Measurements from ENCODE around the gene CPS1.

CPS1 gene

DNA sequence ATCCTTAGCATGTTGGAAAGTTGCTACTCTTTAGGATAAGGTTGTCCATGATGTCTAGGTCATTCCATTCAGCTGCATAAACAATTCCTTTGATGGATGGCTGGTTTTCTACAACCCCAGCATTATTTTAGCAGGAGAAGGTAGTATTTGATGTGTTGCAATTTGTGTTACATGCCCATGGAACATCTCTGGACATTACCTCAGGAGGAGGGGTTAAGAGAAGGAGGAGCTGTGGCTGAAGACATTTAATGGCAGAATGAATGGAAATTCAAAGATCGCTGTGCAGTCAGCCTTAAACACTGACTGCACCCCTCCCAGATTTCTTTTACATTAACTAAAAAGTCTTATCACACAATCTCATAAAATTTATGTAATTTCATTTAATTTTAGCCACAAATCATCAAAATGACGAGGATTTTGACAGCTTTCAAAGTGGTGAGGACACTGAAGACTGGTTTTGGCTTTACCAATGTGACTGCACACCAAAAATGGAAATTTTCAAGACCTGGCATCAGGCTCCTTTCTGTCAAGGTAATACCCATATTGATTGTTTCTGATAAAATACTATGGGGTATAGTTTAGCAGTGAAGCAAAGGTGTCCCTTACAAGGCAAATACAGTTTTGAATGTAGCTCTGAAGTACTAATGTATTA, at the start of gene CPS1:
CPS1 (plus strand) TSS at position 271 of the 652 bp plus-strand sequence; CDS start at position 406, 135 bp downstream.
- no peak for DNase-seq

DNA sequence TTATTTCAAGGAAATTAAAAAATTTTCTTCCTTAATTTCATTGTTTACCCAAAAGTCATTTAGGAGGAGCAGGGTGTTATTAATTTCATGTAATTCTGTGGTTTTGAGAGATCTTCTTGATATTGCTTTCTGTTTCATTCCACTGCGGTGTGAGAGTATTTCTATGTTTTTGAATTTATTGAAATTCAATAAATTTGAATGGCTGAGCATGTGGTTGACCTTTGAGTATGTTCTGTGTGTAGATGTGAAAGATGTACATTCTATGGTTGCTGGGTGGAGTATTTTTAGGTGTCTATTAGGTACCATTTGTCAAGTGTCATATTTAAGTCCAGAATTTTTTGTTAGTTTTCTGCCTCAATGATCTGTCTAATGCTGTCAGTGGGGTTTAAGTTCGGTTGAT, 40.5 kb upstream of the CPS1 start:
- no peak for DNase-seq

DNA sequence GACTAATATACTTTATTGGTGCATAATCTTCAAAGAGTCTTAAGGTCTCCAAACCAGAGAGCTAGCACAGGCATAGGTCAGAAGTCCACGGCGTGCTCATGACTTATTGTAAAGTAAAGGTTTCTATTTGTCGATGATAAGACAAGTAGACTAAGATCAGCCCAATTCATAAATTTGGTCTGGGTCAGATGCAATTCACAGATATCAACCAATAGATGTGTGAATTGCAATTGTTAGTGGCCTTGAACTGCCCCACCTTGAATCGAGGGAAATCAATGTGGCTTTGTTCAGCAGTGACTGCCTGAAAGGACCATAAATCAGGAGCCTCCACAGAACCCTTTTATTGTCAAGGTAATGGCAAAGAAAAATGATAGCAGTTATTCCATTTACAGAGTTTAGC, 39.1 kb upstream of the CPS1 start:
- DNase-seq, result no peak

DNA sequence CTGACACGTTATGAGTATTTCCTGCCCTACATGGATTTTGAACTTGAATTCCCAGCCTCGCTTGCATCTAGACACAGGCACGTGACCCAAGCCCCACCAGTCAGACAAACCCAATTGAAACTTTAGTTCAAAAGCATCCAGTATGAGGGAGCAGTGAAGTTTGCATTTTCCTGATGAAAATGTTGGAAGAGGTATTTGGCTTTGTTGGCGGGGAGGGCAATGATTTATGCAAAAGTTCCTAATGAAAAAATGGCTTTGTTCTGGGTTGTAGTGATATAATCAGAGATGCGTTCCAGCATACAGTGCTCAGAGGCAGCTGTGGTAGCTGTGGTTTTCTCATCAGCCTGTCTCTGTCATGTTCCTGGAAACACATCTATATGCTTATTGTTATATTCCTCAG, 36.8 kb upstream of the CPS1 start:
- DNase-seq, result no peak

DNA sequence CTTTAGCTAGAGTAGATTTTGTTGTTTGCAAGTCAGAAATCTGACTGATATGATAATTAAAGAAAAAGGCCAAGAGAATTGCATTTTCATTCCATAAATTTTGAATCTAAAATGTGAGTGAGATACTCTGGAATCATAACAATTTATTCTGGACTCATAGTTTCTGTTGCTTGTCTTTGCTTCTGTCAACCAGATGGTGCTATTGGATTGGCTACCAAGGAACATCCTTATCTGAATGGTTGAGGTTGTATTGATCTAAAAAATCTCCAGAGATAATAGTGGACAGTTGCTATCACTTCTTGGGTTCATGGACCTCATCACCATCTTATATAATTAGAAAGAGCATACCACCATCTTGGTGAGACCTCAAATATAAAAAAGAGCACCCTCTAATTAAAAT, 34.0 kb upstream of the CPS1 start:
- DNase-seq, result no peak

DNA sequence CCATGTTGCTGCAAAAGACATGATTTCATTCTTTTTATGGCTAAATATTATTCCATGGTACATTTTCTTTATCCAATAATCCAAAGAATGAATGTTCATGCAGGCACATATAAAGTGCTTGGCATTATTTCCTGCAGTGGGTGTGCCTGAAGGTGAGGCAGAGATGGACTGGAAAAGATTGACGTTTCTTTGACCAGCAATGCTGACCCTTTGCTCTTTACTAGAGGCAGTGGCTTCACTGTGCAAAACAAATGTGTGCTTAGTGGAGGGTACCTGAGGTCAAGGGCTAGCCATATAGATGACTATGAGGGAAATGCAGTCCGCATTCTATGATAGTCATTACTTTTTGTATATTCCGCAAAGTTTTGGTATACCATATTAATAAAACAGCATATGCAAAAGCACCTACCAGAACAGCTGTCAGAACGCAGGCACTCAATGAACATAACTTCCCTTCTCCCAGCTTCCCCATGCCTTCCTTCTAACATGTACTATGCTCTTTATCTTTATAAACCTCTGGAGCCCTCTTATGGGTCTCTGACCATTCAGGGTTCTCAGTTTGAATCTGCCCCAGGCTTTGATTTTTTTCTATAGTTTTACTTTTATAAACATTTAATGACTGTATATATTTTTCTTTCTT, 32.6 kb upstream of the CPS1 start:
- no peak for DNase-seq

DNA sequence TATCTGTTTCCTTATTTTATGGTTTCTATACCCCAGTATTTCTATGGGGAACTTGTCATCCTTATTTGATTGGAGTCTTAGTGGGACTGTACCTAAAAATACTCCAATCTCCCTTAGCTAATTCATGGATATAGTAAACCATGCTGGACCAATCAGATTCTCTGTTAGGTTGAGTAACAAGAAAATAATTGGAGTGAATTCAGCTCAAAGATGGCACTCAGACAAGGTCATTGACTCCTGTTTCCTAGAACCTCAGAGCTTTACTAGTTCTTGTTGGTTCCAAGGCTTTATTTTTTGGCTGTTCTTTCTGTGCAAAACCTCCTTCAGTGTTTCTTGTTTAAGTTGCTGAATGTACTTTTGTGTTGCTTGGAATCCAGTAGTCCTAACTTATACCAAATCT, 31.9 kb upstream of the CPS1 start:
- no peak for DNase-seq

DNA sequence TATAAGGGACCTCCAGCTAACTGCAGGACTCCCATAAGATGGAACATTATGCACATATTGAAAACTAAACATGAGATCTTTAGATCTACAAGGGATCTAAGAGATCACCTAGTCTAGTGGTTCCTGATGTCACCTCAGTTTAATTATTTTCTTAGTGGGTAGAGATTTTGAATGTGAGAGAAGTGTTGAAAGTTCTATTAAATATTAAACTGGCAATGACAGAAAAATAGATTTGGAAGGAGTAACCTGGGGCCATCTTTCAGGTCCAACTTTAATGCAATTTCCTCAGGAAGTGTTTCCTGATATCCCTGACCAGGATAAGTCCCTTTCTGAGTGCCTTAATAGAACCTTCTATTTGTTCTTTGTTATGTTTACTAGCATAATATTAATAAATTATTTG, 29.1 kb upstream of the CPS1 start:
- DNase-seq, result no peak

DNA sequence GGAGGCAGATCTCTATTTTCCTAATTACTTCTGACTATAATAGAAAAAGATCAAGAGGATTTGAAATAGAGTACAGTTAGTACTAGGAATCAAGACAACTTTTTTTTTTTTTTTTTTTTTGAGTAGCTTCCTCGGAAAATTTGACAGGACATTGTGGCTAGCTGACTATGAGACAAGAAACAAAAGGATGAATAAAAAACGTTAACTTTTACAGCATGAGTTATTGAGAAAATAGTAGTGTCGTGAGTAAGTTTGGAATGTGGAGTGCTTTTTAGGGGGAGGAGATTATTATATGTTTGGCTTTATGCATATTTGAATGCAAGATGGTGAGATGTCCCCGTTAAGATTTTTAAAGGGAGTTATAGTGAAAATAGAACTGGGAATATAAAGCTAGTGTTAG, 27.7 kb upstream of the CPS1 start:
- no peak for DNase-seq

DNA sequence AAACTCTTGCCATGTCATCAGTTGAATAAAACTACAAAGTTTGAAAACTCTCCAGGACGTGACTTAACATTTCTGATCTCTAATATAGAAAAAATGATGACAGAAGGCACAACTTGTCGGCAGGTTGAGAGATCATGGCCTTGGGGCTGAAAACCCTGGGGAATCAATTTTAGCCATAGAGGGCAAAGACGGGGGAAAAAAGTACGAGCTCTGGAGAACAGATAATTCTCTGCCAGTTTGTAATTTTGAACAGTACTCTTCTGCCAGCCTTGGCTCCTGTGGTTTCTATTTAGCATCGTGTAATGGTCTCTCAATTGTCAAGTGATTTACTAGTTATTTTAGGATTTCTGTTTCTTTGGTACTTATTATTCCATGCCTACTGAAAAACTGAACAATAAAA, 25.3 kb upstream of the CPS1 start:
- DNase-seq, result no peak

DNA sequence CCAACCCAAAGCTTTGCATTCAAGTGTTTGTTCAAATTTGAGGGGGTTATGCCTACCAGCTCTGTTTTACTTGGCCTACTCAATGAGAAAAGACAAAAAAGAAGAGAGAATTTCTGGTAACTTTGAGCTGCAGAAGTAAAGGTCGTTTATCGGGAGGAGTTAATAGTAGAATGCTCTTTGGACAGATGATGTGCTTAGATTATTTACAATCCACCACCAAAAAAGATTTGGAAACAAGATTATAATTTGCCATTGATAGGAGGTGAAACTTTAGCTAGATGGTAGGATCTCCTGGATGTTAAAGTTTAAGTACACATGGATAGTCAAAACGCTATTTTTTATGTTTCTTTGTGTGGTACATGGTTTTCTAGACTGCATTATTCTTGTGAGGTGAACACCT, 24.9 kb upstream of the CPS1 start:
- no peak for DNase-seq

DNA sequence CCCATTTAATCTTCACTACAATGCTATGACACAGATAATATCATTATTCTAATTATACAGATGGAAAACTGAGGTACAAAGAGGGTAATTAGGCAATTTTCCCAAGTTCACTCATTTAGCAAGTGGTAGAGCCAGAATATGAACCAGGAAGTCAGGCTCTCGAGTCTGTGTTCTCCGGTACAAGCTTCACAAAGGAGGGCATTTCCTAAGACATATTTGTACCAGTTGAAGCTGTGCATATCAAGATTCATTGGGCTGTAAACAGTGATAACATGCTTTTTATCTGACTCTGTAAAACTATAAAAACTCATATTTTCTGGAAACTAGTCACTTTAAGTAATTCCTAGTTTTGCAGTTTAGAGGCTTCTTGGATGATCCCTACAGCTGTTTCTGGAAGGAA, 23.0 kb upstream of the CPS1 start:
- DNase-seq, result no peak

DNA sequence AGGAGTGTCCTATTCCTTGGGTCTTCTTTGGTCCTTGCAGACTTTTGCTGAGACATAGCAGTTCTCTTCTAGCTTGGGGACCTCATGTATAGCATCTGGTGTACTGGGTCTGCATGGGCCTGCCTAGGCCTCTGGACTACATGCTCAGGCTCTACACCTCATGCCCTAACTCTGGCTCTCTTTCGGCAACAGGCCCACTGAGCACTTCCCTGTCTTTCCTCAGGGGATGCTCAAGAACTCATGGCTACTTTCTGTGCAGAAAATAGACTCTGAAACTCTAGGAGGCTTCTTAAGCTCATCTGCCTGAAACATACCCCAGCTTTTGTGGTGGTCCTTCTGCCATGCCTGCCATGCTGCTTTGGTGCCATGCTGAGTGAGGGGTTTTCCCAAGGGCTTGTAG, 21.5 kb upstream of the CPS1 start:
- no peak for DNase-seq

DNA sequence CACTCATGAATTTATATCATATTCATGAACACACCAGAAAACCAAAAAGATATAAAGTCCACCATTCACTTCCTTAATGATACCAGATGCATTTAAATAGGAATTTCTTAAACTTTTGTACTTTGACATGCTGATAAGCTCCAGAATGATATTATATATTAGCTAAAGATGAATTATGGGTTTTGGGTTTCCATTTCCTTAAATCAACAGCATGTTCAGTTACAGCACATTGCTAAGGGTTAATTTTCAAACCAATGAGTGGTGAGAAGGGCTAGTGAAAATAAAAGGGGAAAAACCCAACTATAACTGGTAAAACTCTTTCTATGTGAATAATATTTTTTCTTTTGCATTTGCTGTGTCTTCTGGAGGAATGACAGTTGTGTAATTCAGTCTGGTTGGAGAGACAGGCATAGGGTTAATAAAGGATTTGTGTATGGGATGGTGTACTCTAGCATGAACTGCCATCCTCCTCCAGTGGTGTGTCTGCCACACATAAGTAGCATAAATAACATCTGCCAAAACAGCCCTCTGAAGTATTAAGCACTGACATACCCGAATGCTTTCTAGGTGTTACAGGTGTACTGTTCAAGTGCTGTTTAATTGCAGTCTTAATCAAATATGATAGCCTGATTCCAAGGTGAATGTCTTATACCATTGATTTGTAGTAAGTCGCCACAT, 19.3 kb upstream of the CPS1 start:
- DNase-seq, result no peak

DNA sequence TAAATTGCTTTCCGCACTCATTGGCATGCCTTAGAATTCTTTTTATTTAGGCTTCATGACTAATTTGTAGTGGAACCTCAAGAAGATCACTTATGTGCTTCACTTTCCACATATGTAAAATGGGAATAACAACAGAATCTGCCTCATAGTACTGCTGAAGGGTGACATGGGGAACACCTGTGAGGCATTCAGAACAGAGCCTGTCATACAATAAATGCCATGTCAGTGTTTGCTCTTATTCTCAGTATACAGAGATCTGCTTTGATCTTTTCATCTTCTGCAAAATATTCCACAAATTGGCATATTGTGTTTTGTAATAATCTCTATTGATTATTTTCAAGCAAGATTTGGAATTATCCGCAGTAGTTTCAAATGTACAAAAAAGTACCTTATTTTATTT, 17.4 kb upstream of the CPS1 start:
- no peak for DNase-seq

DNA sequence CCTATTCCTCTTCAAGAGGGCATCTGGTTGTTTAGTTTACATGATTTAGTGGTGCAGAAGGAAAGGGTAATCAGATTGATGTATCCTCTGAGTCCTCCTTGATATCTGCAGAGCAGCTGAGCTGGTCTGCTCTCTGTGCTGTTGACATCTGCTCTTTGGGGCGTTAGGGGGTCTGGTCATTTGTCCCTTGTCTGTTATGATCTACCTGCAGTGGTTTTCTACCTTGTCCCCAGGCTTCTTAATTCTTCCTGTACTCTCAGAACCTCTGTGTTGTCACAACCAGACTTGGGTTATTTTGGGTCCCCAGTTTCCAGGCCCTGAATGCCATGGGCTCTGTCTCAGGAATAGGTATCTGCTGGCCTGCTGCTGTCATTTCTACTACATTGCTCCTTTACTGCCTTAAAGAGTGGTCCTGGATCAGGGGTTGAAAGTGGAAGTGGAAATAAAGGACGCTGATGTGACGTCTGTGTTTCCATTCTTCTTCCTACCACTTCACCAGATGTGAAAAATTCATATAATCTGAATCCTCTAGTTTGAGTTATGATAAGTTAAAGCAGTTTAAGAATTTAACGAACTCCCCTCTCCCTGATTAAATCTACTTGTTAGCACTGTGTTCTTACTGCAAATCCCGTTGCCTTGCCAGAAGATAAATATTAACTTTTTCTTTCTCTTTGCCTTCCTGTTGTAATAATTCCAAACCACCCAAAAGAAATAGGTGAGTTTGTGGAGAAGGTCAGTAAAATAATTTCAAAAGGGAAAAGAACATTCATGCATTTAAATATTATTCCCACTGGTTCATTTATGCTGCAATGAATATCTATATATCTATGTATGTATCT, 16.6 kb upstream of the CPS1 start:
- no peak for DNase-seq

DNA sequence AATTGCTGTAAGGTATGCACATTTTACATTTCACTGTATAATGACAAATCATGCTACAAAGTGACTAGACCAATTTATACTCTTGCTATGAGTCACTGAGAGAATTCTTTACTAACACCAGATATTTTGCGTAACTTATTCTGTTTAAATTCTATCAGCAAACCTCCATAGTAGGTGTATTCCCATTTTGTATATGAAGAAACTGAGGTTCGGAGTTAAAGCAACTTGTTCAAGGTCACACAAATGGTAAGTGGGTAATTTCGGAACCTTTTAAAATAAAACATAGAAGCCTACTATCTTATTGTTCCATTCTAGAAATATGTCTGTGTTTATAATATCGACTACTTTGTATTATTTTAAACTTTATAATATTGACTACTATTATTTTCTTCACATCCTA, 15.9 kb upstream of the CPS1 start:
- no peak for DNase-seq

DNA sequence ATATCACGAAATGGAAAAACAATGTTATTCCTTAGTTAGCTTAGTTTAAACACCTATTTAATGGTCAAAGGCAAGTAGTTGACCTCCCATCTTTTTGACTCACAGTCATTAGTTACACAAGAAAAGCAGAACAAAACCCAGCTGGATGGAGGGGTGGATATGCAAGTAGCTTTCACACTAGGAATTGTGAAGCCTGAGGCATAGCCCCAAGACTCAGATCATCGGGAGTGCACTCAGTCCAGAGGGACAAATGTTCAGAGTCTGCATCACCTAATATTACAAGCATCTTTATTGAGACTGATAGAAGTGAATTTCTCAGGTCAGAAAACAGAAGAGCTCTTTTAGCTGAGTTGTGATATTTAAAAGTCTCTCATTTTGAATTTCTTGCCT, 15.5 kb upstream of the CPS1 start:
- no peak for DNase-seq

DNA sequence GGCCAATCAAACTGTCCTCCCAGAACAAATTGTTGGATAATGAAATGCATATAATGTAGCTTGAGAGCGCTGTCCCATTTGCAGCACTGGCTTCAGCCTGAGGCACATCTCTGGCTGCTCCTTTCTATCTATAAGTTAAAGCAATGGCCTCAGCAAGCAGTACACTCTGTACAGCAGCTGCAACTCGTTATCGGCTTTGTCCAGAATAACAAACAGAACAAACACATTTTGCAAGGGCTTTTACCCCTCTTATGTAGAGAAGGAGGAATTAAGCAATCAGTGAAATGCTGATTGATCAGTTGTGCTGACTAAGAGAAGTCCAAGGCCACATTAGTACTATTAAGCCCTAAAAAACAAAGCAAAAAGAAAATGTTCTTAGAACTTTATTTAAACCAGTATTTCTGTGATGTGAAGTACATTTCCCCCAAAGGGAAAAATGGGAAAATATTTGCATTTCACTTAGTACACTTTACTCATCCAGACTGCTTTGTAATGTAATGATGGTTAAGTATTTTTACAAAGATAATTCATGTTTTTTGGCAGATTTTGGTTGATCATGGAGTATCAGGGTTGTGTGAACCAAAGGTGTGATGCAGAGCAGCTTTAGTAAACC, 15.0 kb upstream of the CPS1 start:
- DNase-seq, result peak; percentile 24

DNA sequence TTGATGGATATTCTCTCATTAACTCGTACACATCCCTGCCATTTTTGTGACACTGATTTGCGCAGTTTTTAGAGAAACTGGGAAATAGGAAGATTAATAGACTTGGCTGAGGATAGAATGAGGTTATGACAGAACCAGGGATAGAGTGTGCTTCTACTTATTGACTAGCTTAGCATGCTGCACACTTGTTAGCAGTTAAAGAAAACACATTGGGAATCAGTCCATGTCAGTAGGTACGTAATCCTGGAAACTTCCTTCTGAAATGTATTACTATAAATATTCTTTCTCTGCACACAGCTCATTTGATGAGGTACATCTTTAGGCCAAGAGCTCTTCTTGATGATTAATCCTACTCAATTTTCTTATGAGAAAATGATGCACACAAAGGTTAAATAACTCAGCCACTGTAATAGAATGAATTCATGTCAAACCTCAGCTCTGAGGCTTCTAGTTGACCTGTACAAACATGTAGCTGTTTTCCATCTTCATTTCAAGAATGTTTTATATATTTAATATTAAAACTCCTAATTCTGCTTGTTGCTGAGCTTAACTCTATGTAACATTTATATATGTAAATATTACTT, 12.3 kb upstream of the CPS1 start:
- DNase-seq, result no peak

DNA sequence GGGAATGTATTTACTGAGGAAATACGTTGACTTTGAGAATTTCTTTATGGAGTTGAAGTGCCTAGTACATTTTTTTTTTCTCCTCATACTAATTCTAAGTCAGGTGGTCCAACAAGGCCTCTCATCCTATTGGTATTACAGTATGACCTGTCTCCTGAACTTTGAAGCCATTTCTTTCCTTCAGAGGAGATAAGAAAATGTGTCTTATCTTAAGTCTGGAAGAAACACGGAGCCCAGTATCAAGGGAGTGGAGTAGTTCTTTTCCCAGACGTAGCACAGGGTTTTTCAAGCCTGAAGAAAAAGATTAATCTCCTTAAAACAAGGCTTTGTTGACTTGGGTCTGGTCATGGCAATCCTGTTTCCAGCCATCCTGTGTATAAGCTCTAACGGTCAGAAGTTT, 11.6 kb upstream of the CPS1 start:
- DNase-seq, result no peak

DNA sequence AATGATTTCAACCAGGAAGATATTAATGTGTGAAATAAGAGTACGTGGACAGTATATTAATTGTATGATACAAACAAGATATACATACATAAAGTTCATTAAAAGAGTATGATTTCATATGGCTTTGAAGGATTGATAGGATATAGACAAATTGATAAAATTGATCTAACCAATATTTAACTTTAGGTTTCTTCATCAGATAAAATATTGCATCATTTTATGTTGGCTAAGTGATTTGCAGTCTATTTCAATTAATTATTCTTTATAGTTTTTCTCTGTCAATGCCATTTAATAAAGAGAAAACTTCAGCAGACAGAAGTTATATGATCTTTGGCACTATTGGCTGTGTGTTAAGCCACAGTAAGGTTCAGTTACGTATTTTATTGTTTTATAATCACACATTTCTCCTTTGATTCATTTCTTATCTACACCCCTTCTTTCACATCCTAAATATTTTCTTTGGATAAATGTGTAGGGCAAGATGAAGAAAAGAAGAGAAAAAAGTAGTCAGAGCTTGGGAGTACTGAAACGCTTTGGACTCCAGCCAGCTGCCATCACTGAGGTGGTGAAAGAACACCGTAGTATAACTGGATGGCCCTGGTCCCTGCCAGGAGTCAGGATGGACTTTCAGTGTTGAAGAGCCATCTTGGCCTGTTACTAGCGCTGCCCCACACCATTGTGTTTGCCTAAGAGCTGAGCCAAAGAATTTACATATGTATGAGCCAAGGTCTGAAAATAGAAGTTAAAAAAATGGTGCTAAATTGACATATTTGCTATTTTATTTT, 9.8 kb upstream of the CPS1 start:
- DNase-seq, result no peak
